K562 (cell line): Measurements from ENCODE around the gene TARS2. TPM values are rescaled to one million over a fixed set of nuclear protein-coding genes. Genes with fewer than 3 reads are reported as not detected.
A peak's percentile ranks its signal among the peaks of the same experiment; 100 is the strongest.

Source experiments
- BDP1 ChIP-seq: IDR thresholded peaks from 3 replicates; pipeline ENCODE4 v1.6.1; 2011; ENCODE audit not compliant: insufficient read length, insufficient read depth
- CLOCK ChIP-seq: fragments of 250-450 bp; sonication (Bioruptor Pico); IDR thresholded peaks from 2 replicates; pipeline ENCODE4 v1.4.0; 2020; ENCODE audit warnings: mild to moderate bottlenecking, moderate library complexity, borderline replicate concordance
- E2F3 ChIP-seq: fragments of 250-450 bp; sonication (Bioruptor Pico); IDR thresholded peaks from 2 replicates; pipeline ENCODE4 v1.4.0; 2020; ENCODE audit warnings: mild to moderate bottlenecking
- E2F4 ChIP-seq: sonication (generic); formaldehyde crosslinking; IDR thresholded peaks from 2 replicates; pipeline ENCODE4 v1.8.0; 2022; ENCODE audit warnings: mild to moderate bottlenecking, low read depth, missing genetic modification reagents
- ESRRB ChIP-seq: fragments of 250-450 bp; sonication (Bioruptor Pico); IDR thresholded peaks from 2 replicates; pipeline ENCODE4 v1.5.0; 2020; ENCODE audit warnings: mild to moderate bottlenecking, moderate library complexity, borderline replicate concordance
- HMG20A ChIP-seq: fragments of 450-650 bp; formaldehyde crosslinking; conservative IDR thresholded peaks from 2 replicates; pipeline ENCODE4 v1.4.0; 2020; ENCODE audit warnings: mild to moderate bottlenecking, mixed read lengths
- LARP7 ChIP-seq: fragments of 450-650 bp; IDR thresholded peaks from 2 replicates; pipeline ENCODE4 v1.6.1; 2016
- MAFK ChIP-seq: IDR thresholded peaks from 2 replicates; pipeline ENCODE4 v1.6.1; 2011; ENCODE audit warnings: low read length, improper control_type of control experiment
- NFE2L1 ChIP-seq: fragments of 450-650 bp; IDR thresholded peaks from 2 replicates; pipeline ENCODE4 v1.6.1; 2016; ENCODE audit warnings: missing genetic modification characterization, low read depth, mild to moderate bottlenecking, missing compliant biosample characterization, moderate library complexity, borderline replicate concordance
- RBM17 ChIP-seq: fragments of 200-400 bp; formaldehyde crosslinking; IDR thresholded peaks from 2 replicates; pipeline ENCODE4 v1.6.1; 2017; ENCODE audit warnings: low read depth, mild to moderate bottlenecking, low read length, borderline replicate concordance
- SIX5 ChIP-seq, 2 experiments: IDR thresholded peaks; 2 replicates each; pipeline ENCODE4 v1.6.1; 2011; ENCODE audit warnings: low read length in 2 of 2, borderline replicate concordance in 1 of 2, low read depth in 1 of 2, mild to moderate bottlenecking in 1 of 2, moderate library complexity in 1 of 2; ENCODE audit not compliant: insufficient read depth in 1 of 2
- SREBF1 ChIP-seq: fragments of 150-350 bp; IDR thresholded peaks from 2 replicates; pipeline ENCODE4 v1.6.1; 2014; ENCODE audit warnings: antibody characterized with exemption, low read depth, low read length, borderline replicate concordance
- ZEB2 ChIP-seq: fragments of 450-650 bp; IDR thresholded peaks from 2 replicates; pipeline ENCODE4 v1.6.1; 2016
- ZFP30 ChIP-seq: fragments of 250-450 bp; sonication (Bioruptor Pico); IDR thresholded peaks from 2 replicates; pipeline ENCODE4 v1.8.0; 2022; ENCODE audit warnings: moderate library complexity, mild to moderate bottlenecking, inconsistent platforms, borderline replicate concordance
- ZNF175 ChIP-seq: fragments of 200-800 bp; sonication (Bioruptor generic); IDR thresholded peaks from 2 replicates; pipeline ENCODE4 v1.6.1; 2016; ENCODE audit warnings: low read depth, mild to moderate bottlenecking, missing genetic modification characterization, missing compliant biosample characterization
- ZNF311 ChIP-seq: fragments of 250-450 bp; sonication (Bioruptor Pico); IDR thresholded peaks from 2 replicates; pipeline ENCODE4 v1.4.0; 2020; ENCODE audit warnings: mild to moderate bottlenecking, moderate library complexity
- ZNF639 ChIP-seq, 2 experiments: fragments of 200-800 bp in 1 of 2; sonication (Bioruptor generic) in 1 of 2; sonication (generic) in 1 of 2; formaldehyde crosslinking in 1 of 2; IDR thresholded peaks in 1 of 2; conservative IDR thresholded peaks in 1 of 2; 2 replicates each; pipeline versions ENCODE4 v1.5.0 to v1.6.1; 2016 to 2020; ENCODE audit warnings: missing compliant biosample characterization in 1 of 2, missing genetic modification characterization in 1 of 2, missing genetic modification reagents in 1 of 2
- ZNF655 ChIP-seq: fragments of 250-450 bp; sonication (Bioruptor Pico); IDR thresholded peaks from 2 replicates; pipeline ENCODE4 v1.5.0; 2021
- polyA plus RNA-seq, 8 experiments: library from polyadenylated mRNA; depleted of rRNA in 4 of 8; stranded (reverse) in 5 of 8; unstranded in 3 of 8; fragments of >200 nt; fragmentation: Nextera tagmentation in 2 of 8; fragmentation: Illumina TruSeq in 1 of 8; extraction: Ambion mirVana in 2 of 8; extraction: Trizol in 1 of 8; gene quantifications; 2 replicates each; pipeline versions ENCODE4 v1.2.1 to v1.2.3, GENCODE V29; 2011 to 2014; ENCODE audit warnings: inconsistent platforms in 1 of 8, missing spikeins in 1 of 8
- total RNA-seq, 7 experiments: library from RNA; depleted of rRNA in 6 of 7; stranded (reverse); fragments of >200 nt in 6 of 7; fragmentation: Illumina TruSeq in 2 of 7; extraction: Trizol in 2 of 7; gene quantifications; 2 replicates each; pipeline versions ENCODE4 v1.2.1 to v1.2.3, GENCODE V29; 2011 to 2021; ENCODE audit warnings: low replicate concordance in 1 of 7

TARS2 gene
- total and polyA plus RNA-seq, 9 of the 15 experiments (the other 6 are each of a cell fraction or from before 2014, with no cell fraction given): 17.0 to 64.2 (median 39.4) TPM

- TF ChIP-seq MAFK (peak; percentile 37; the same call in 1 of the 2 replicates), BDP1 (no peak), E2F4 (CRISPR knock-in tag) (no peak), E2F3 (CRISPR knock-in tag) (no peak), ZNF175 (CRISPR knock-in tag) (no peak), HMG20A (CRISPR knock-in tag) (no peak), RBM17 (no peak), SREBF1 (no peak), SIX5 (IDR thresholded peaks at IDR 0.05; ENCODE audit: borderline replicate concordance in 1 of 2, insufficient read depth in 1 of 2, low read depth in 1 of 2, low read length in 2 of 2) (no peak), ZNF311 (CRISPR knock-in tag) (no peak), NFE2L1 (tag) (no peak), ZEB2 (no peak), ZNF655 (CRISPR knock-in tag) (no peak), ZFP30 (CRISPR knock-in tag) (no peak), ESRRB (CRISPR knock-in tag) (no peak), ZNF639 (CRISPR knock-in tag; conservative IDR thresholded peaks at IDR 0.05 in 1 of 2, IDR thresholded peaks at IDR 0.05 in 1 of 2) (no peak), CLOCK (CRISPR knock-in tag) (no peak), LARP7 (no peak)
Measured at GRCh38 chr1:150507912-150508864, 21.0 kb downstream of the TARS2 start, which contains the start of gene ECM1 (continued).
